NCI-H1930 (cell line): ENCODE measurements around the gene AUTS2.
A peak's percentile ranks its signal among the peaks of the same experiment; 100 is the strongest.
"Not testable (repeated sequence)": the region's sequence is repeated elsewhere in the genome, so short reads cannot be mapped to it uniquely, and the experiment has no call there.

Source experiments
- DNase-seq, 2 experiments: peaks; one replicate each; lab custom pipeline; 2025; lab: John Stamatoyannopoulos, UW

The AUTS2 gene

DNA sequence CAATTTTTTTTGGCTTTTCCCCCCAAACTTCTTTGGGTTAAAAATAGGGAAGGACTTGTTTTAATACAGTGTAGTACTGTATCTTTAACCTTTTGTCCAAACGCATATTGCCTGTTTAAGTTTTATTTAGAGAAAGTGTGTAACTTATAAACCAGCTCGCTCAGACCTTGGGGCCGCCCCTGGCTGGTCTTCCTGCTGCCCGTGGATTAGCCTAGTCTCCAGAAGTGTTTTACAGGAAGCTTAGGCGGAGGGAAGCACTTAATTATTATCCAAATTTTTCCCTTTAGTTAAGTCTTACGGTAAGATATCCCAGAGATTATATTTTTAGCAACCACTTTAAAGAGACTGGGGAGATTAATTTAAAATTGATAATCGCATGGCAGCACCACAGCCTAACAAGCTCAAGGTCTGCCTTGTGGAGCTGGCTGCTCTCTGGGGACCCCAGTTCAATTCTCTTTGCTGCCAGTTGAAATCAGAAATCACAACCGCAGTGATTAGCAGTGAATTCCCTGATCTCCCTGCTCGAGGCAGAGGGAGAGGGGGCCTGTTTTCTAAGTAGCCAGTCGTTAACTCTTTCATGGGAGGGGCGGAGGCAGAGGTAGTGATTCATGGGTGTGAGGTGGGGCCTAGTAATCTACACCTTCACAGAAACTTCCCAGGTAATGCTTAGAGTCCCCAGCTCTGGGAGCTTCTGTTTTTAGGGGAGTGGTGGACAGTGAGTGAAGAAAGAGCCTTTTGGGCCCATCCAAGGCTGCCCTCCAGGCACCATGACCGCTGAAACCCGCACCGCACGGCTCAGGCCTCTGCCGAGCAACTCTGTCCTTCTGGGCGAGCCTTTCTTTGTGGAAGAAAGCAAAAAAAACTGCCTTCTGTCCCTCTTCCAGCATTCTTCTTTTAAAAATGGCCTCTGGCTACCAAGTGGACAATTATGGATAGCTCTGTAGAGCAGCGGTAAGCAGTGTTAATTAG is 984.9 kb downstream of the AUTS2 start:
- no peak for DNase-seq

DNA sequence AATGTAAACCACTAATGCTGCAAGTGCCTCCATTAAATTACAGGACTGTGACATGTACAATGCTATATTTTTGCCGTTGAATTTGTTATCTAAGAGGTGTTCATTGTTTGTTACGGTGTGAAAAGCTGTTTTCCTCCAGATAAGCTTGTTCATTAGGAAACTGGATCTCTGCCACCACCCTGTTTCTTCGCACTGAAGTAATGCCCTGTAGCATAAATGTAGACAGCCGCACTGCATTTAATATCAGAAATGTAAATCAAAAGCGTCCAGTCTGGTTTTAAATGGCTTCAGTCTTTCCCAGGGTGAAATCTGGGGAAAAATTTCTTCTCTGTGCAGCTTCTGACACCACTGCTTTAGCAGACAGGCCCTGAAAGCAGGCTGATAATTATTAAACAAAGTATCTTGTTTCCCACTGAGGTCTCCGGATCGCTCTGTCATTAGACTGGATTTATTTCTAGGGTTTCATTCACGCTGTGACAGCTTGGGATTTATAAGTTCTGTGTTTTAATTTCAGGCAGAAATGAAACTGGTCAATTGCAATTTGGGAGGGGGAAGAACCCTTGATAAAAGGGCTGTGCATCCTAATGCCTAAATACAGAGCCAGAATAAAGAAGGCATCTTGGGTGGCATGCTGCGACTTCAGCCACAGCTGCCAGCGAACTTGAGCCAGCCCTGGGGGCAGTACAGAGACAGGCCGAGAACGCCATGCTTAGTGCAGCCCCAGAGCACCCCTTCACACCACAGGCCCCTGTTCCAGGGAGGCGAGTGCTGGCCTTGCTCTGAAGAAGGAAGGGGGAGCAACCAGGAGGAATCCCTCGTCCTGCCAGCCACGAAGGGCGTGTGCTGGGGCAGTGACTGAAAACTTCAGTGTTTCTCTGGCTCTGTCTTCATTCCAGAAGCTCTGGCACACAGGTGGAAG is 985.9 kb downstream of the AUTS2 start:
- no peak for DNase-seq

DNA sequence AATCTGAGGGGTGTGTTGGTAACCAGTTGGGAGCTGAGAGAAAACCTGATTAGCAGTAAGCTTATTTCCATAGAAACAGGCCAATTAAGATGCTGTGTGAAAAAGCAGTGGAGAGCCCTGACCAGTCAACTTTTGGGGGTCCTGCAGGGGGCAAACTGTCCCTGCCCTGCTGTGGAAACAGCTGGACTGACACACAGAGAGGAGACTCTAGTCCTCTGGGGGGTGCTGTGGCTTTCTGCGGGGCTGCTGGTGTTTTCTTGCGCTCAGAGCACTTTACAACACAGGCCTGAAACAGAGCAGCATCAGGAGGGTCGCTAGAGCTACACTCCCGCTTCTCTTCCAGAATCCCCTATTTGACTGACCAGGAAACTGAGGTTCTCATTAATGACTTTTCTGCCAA is 986.8 kb downstream of the AUTS2 start:
- no peak for DNase-seq

DNA sequence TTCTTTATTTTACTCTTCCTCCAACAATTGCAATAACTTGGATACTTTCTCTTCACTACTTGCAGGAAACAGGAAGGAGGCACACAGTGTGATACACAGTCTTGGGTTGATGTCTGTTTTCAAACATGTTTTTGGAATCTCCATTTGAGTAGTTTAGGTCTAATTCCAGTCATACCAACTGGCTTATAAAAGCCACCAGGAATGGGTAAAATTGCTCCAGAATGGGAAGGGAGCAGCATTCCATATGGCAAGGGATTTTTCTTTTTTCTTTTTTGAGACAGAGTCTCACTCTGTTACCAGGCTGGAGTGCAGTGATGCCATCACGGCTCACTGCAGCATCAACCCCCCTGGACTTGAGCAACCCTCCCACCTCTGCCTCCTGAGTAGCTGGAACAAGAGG is 988.5 kb downstream of the AUTS2 start:
- no peak for DNase-seq

DNA sequence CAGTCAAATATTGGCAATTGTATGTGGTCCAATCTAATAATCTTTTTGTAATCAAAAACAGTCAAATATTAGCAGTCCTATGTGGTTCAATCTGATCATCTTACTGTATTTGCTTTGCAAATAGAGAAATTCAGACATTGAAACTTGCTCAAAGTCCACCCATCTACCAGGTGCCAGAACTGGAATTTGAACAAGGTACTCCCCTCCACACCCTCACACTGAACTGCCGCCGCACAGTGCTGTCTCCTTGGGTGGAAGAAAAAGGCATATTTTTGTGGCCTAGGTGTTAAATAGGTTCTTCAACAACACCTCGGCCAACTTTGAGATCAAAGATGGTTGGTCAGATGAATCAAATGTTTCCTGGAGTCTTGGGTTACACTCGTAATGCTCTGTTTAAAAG is 989.5 kb downstream of the AUTS2 start:
- DNase-seq: no peak

DNA sequence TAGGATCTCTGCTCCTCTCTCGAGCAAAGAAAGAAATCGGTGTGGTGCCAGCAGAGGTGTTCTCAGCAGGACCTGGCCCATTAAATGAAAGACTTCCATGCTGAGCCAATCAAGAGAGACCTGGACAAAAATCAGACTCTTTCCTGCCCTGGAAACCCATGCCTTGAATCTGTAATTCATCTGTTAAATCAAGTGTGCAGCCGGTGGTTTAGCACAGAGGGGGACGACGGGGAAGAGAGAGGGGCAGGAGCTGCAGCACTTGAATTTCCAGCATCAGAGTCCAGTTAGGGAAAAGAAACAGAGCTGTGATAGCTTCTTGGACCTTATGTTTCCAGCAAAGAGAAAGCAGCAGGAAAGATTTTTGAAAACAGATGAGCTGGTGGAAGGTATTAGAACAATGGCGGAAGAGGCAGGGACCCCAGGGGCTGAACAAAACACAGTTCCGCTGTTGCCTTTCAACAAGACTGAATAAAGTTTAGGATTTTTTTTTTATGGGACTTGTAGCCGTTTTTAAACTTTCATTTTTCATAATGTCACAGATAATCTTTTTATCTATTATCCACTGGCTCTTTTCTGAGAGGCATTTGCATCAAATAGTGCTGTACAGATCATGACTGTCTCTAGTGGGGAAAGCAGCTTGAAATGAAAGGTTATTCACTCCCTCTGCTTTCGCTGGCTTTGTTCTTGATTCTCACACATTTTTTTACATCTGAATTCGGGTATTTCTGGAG is 990.1 kb downstream of the AUTS2 start:
- DNase-seq: no peak

DNA sequence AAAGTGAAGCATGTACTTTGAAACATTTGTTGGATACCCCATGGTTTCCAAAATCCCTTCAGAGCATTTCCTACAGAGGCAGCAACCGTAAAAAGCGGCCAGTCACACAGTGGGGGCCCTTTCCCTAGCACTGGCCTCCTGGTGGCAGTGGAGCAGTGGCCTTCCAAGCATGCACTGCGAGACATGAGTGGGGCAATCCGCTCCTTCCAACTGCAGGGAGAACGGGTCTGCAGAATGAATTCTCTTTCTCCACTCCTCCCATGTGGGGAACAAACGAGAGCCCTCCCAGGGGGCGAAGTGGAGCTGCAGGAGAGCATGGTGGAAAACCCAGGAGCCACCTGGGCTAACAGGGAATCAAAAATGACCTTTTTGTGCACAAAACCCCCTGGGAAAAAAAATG is 990.7 kb downstream of the AUTS2 start:
- DNase-seq: no peak

DNA sequence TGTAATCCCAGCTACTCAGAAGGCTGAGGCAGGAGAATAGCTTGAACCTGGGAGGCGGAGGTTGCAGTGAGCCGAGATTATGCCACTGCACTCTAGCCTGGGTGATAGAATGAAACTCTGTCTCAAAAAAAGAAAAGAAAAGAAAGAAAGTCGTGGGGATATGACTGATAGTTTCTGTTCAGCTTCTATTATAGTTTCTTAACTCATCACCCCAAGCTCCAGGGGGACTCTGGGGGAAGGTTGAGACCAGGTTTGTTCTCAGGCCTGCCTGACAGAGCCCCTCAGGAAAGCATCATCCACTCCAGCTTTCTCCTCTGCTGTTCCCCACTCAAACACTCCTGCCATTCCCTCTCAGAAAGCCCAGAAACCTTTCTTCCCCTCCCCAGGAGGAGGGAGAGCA is 991.3 kb downstream of the AUTS2 start:
- no peak for DNase-seq

DNA sequence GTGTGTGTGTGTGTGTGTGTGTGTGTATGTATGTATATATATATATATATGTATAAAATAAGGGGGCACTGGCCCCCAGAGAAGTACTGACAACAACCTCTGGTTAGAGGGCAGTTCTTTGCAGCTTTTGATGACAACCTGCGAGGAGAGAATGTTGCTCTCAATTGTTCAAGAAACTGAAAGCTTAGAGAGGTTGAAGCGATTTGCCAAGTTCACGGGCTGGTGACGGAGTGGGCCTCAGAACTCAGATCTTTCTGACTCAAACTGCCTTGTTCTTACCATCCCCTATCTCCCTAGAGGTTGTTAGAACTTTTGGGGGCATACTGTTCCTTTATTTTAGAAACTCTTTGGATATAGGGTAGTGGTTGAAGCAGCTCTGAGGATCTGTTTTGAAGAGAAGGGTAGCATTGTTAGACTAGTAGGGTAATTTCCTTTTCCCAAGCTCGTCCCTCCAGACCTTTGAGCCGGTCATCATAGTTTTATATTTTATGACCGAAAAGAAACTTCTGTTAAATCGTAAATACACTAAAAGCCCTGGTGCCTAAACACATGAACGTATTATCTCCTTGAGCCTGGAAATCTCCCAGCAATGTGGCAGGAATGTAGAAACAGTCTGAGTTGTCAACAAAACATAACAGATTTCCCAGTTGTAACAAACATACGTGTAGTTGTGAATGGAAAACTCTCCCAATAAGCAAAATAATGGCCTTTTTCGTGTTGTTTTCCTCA is 992.0 kb downstream of the AUTS2 start:
- DNase-seq: no peak

DNA sequence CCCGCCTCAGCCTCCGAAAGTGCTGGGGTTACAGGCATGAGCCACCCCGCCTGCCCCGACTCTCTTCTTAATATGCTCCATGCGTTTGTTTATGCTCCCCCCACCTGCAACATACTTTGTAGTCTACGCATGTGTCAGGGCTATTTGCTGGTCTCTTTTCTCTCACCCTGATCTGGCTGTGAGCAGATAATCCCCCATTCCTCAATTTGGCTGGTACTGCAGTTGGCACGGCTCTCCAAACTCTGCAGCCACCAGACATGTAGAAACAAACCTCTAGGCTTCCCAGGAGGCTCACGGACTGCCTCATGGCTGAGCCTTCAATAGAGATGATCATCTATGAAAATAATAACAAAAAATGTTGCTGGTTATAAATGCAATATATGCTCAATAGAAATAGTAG is 993.4 kb downstream of the AUTS2 start:
- no peak for DNase-seq

DNA sequence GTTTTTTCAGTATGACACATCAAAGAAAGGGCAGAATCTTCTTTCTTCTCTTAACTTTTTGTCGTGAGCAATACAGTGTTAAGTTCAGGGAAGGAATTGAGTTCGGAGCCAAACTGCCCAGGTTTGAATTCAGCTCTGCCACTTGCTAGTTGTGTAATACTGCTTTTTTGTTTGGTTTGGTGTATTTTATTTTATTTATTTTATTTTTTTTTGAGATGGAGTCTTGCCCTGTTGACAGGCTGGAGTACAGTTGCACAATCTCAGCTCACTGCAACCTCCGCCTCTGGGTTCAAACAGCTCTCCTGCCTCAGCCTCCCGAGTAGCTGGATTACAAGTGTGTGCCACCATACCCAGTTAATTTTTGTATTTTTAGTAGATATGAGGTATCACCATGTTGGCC is 993.9 kb downstream of the AUTS2 start:
- no peak for DNase-seq

DNA sequence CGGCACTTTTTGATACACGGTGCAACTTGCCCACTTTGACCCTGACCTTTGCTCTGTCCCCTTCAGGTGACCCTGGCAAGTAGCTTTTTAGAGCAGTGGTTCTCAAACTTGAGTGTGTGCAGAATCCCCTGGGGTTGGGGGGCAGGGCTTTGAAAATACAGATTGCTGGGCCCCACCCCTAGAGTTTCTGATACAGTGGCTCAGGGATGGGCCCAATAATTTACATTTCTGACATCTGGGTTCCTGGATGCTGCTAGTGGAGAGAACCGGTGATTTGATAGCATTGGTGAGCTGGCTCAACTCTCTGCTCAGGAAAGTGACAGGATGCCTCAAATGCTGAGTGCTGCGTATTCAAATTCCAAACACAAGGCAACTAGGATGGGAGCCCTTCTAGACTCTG is 995.9 kb downstream of the AUTS2 start:
- DNase-seq: no peak

DNA sequence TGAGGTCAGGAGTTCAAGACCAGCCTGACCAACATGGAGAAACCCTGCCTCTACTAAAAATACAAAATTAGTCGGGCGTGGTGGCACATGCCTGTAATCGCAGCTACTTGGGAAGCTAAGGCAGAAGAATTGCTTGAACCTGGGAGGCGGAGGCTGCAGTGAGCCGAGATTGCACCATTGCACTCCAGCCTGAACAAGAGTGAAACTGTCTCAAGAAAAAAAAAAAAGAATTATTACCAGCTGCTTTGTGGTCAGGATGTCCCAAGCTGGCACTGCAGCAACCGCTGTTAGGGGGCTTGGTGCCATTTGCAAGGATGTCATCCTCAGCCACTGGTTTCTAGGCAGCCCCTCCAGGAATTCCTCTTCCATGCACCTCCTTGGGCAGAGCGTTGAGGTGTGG is 996.6 kb downstream of the AUTS2 start:
- not testable (repeated sequence) for DNase-seq

DNA sequence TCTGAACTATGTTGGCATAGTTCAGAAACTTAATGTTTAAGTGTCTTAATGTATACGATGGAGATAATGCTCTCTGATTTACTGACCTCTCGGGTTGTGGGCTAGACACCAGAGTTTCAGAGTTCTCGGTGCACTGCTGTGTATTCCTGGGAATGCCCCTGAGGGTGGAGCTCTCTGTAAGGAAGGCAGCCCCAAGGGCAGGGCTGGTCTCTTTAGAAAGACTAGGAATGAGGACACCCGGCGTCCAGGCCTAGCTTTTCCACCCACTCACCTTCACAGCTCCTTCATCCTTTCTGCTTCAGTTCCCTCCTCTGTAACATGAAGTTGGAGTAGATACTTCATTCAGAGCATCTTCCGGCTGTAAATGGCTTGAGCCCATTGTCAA is 997.1 kb downstream of the AUTS2 start:
- DNase-seq: no peak

DNA sequence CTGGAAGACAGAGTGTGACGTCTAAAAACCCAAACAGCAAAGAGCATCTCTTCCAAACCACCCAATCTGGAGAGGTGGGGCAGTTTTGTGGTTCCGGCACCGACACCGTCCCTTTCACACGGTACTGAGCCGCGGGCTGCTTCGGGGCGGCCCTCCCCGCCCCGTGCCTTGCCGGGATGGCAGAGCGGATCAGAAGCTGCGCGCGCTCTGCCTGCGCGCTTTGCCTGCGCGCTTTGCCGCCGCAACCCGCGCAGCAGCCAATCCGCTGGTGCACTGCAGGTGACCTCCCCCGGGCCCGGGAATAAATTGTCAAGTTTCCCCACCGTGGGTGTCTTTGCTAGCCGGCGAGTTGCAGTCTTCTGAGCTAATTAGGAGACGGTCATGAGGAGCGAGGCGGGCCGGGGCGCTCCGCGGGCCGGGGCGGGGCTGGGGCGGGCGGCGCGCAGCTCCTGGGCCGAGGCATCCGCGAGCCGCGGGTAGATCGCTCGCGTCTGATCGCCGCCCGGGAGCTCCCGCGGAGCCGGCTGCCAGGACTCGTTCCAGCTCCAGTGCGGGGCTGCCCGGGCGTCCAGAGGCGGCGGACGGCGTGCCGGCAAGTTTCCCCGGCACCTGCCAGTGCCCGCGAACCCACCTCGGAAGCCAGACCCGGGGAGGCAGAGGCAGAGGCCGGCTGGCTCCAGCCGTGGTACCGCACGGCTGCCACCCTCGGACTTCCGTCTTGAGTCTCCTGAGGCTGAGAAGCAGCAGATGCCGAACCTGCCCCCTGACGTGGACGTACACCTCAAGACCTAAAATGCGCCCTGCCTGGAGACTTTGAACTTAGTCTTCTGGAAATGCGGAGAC is 997.7 kb downstream of the AUTS2 start:
- DNase-seq: peak; percentile 35 to 38

DNA sequence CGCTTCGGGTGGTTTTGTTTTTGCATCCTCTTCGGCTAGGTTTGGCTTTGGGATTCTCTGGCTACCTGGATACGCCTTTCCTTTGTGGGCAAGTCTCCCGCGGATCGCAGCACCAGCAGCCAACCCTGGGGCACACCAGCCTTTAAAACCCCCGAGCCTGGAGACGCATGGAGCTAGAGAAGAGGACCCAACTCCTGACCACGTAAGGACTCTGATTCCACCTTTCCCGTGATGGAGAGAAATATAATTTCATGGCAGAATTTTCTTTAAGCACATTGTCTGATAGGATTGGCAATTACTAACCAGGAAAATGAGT is 998.3 kb downstream of the AUTS2 start:
- DNase-seq: no peak

DNA sequence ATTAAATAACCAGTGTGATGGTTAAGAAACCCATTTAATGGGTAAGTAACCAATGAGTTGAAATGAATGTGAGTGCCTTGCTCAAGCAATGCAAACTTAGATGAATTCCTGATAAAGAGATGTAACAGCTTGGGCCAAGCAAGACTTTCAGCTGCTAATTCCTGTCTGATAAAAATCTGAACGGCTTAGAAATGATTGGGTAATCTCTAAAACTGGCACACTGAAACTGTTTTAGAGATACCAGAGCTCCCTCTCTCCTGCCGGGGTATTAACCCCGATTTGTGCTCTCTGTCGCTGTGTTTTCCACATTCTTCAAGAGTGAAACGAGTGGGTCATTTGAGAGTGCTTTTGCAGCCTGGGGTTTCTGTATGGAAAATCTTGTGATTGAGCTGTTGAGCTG is 998.8 kb downstream of the AUTS2 start:
- DNase-seq: no peak

DNA sequence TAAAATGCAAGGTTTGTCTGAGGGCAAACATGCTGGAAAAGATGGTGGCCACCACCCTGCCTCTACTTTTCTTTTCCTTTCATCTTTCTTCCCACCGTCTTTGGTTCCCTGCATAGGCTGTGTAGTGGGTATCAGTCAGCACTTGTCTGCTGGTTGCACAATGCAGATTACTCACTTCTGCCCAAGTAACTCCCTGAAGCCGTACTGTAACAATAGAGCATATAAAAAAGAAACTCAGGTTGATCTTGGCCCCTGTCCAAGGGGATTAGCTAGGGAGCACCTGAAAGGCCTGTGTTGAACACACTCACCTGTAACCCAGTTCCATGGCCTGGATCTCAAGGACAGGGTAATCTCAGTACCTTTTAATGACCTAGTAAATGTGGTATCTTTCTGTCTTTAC is 1000.7 kb downstream of the AUTS2 start:
- no peak for DNase-seq

DNA sequence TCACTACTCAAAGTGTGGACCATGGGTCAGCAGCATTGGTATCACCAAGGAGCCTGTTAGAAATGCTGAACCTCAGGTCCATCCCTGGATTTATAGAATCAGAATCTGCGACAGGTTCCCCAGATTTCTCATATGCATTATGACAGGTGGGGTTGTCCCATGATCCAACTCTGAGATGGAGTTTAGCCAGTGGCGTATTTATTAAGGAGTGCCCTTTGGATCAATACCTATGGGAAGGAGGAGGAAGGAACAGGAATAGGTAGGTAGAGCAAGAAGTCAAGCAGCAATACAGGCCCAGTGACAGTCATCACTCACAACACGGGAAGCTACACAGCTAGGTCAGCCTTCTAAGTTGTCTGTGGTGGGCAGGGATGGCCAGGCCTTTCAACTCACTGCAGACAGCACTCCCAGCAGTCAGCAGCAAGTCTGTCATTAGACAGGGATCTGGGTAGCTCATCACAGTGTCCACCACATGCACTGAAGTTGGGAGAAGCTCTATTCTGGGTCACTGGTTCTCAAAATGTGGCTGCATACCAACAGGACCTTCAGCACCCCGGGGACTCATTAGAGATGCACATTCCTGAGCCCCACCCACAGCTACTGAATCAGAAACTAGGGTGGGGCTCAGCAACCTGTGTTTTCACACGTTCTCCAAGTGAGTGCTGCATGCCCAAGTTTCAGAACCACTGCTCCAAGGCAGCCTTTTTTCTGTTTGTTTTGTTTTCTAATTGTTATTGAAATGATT is 1001.3 kb downstream of the AUTS2 start:
- no peak for DNase-seq

DNA sequence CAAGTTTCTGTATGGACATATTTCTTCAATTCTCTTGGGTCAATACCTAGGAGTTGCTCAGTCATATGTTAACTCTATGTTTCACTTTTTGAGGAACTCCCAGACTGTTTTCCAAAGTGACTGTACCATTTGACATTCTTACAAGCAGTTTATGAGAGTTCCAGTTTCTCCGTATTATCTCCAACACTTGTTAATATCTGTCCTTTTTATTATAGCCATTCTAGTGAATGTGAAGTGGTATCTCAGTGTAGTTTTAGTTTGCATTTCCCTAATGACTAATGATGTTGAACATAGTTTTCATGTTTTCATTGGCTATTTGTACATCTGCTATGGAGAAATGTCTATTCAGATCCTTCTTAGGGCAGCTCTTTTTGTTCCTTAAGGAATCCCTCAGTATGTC is 1002.7 kb downstream of the AUTS2 start:
- no peak for DNase-seq
